HEK293 (cell line): ENCODE data around the gene FRMD4A.
A peak's percentile ranks its signal among the peaks of the same experiment; 100 is the strongest.

Experiments used
- CTCF ChIA-PET: fragments of 350-600 bp; formaldehyde crosslinking; extraction: SDS; loops from one replicate; lab custom pipeline; 2021; ENCODE audit warnings: antibody characterized with exemption; lab: Yijun Ruan, JAX
- POLR2A ChIA-PET: fragments of 300-600 bp; formaldehyde crosslinking; extraction: SDS; loops from one replicate; lab custom pipeline; 2020; ENCODE audit warnings: antibody characterized with exemption, inconsistent platforms; lab: Yijun Ruan, JAX
- H3K27ac ChIP-seq: fragments of 200-500 bp; sonication (Bioruptor generic); 2 replicates; pipeline ENCODE4 v1.5.1; 2014; ENCODE audit warnings: low read depth, low read length, control low read depth, inconsistent platforms; ENCODE audit errors: extremely low read depth
- H3K36me3 ChIP-seq, 2 experiments: fragments of 200-500 bp in 1 of 2; sonication (Bioruptor generic) in 1 of 2; 1 replicate in 1 of 2; 2 replicates in 1 of 2; pipeline ENCODE4 v1.5.1; 2014 to 2017; ENCODE audit warnings: inconsistent platforms in 2 of 2, low read length in 2 of 2; ENCODE audit not compliant: control insufficient read depth in 2 of 2, insufficient read depth in 1 of 2
- H3K4me1 ChIP-seq: fragments of 200-500 bp; sonication (Bioruptor generic); 2 replicates; pipeline ENCODE4 v1.5.1; 2014; ENCODE audit warnings: mild to moderate bottlenecking, low read length, inconsistent platforms; ENCODE audit not compliant: control insufficient read depth, insufficient read depth
- H3K4me3 ChIP-seq: 2 replicates; pipeline ENCODE4 v1.5.1; 2011; ENCODE audit warnings: low read depth, mild to moderate bottlenecking, control low read depth, low read length, moderate library complexity
- H3K9me3 ChIP-seq: fragments of 200-500 bp; sonication (Bioruptor generic); 2 replicates; pipeline ENCODE4 v1.5.1; 2014; ENCODE audit warnings: low read depth, low read length, inconsistent platforms; ENCODE audit not compliant: control insufficient read depth, insufficient read depth
- BCL11A ChIP-seq: fragments of 450-650 bp; formaldehyde crosslinking; IDR thresholded peaks from 2 replicates; pipeline ENCODE4 v1.5.1; 2016; ENCODE audit warnings: low read depth, missing biosample characterization, missing genetic modification characterization
- CTCF ChIP-seq: fragments of 450-650 bp; formaldehyde crosslinking; IDR thresholded peaks from 2 replicates; pipeline ENCODE4 v1.5.1; 2016; ENCODE audit warnings: missing biosample characterization, missing genetic modification characterization
- EGR2 ChIP-seq: fragments of 450-650 bp; formaldehyde crosslinking; IDR thresholded peaks from 2 replicates; pipeline ENCODE4 v1.5.1; 2016; ENCODE audit warnings: low read depth, missing biosample characterization, missing genetic modification characterization
- GFI1B ChIP-seq: fragments of 450-650 bp; formaldehyde crosslinking; IDR thresholded peaks from 2 replicates; pipeline ENCODE4 v1.5.1; 2016; ENCODE audit warnings: missing biosample characterization, missing genetic modification characterization
- KLF16 ChIP-seq: fragments of 450-650 bp; formaldehyde crosslinking; IDR thresholded peaks from 2 replicates; pipeline ENCODE4 v1.5.1; 2017; ENCODE audit warnings: missing biosample characterization, missing genetic modification characterization
- PATZ1 ChIP-seq: fragments of 450-650 bp; formaldehyde crosslinking; IDR thresholded peaks from 2 replicates; pipeline ENCODE4 v1.5.1; 2016; ENCODE audit warnings: missing biosample characterization, missing genetic modification characterization
- PRDM1 ChIP-seq: fragments of 450-650 bp; formaldehyde crosslinking; IDR thresholded peaks from 2 replicates; pipeline ENCODE4; 2016; ENCODE audit warnings: missing biosample characterization, missing genetic modification characterization
- RBAK ChIP-seq: fragments of 450-650 bp; formaldehyde crosslinking; IDR thresholded peaks from 2 replicates; pipeline ENCODE4 v1.5.1; 2016; ENCODE audit warnings: missing biosample characterization, missing genetic modification characterization
- SCRT1 ChIP-seq: fragments of 450-650 bp; formaldehyde crosslinking; IDR thresholded peaks from 2 replicates; pipeline ENCODE4 v1.5.1; 2016; ENCODE audit warnings: missing biosample characterization, missing genetic modification characterization, borderline replicate concordance
- ZBTB11 ChIP-seq: fragments of 450-650 bp; formaldehyde crosslinking; conservative IDR thresholded peaks from 2 replicates; pipeline ENCODE4 v1.5.1; 2016; ENCODE audit warnings: low read depth, missing biosample characterization, missing genetic modification characterization
- ZFP41 ChIP-seq: fragments of 450-650 bp; formaldehyde crosslinking; IDR thresholded peaks from 2 replicates; pipeline ENCODE4 v1.5.1; 2016; ENCODE audit warnings: missing biosample characterization, missing genetic modification characterization, borderline replicate concordance
- ZNF266 ChIP-seq: fragments of 450-650 bp; formaldehyde crosslinking; IDR thresholded peaks from 2 replicates; pipeline ENCODE4 v1.5.1; 2016; ENCODE audit warnings: missing biosample characterization, missing genetic modification characterization, low read depth
- ZNF354C ChIP-seq: fragments of 450-650 bp; formaldehyde crosslinking; IDR thresholded peaks from 2 replicates; pipeline ENCODE4 v1.5.1; 2016; ENCODE audit warnings: missing biosample characterization, missing genetic modification characterization, low read depth, borderline replicate concordance
- ZNF449 ChIP-seq: fragments of 450-650 bp; formaldehyde crosslinking; IDR thresholded peaks from 2 replicates; pipeline ENCODE4 v1.5.1; 2017; ENCODE audit warnings: missing biosample characterization, mild to moderate bottlenecking, missing genetic modification characterization, moderate library complexity
- ZNF530 ChIP-seq: fragments of 450-650 bp; formaldehyde crosslinking; IDR thresholded peaks from 2 replicates; pipeline ENCODE4 v1.5.1; 2016; ENCODE audit warnings: low read depth, missing biosample characterization, missing genetic modification characterization
- ZNF549 ChIP-seq: fragments of 450-650 bp; IDR thresholded peaks from 2 replicates; pipeline ENCODE4 v1.5.1; 2018; ENCODE audit warnings: missing biosample characterization, missing genetic modification characterization, mild to moderate bottlenecking, inconsistent platforms, moderate library complexity
- ZNF610 ChIP-seq: fragments of 450-650 bp; formaldehyde crosslinking; IDR thresholded peaks from 2 replicates; pipeline ENCODE4 v1.5.1; 2016; ENCODE audit warnings: missing biosample characterization, missing genetic modification characterization, borderline replicate concordance
- ZNF626 ChIP-seq: fragments of 450-650 bp; sonication (Bioruptor Pico); formaldehyde crosslinking; IDR thresholded peaks from 2 replicates; pipeline ENCODE4 v1.5.1; 2018; ENCODE audit warnings: missing biosample characterization, missing genetic modification characterization, inconsistent platforms
- ZNF629 ChIP-seq: fragments of 450-650 bp; formaldehyde crosslinking; IDR thresholded peaks from 2 replicates; pipeline ENCODE4 v1.5.1; 2017; ENCODE audit warnings: missing biosample characterization, missing genetic modification characterization
- ZNF791 ChIP-seq: fragments of 450-650 bp; formaldehyde crosslinking; IDR thresholded peaks from 2 replicates; pipeline ENCODE4 v1.5.1; 2016; ENCODE audit warnings: missing biosample characterization, missing genetic modification characterization
- TF ChIP-seq, protein P1 (sequence below): fragments of 450-650 bp; formaldehyde crosslinking; IDR thresholded peaks from 2 replicates; pipeline ENCODE4 v1.5.1; 2016; ENCODE audit warnings: missing biosample characterization, missing genetic modification characterization

The FRMD4A gene

GRCh38 chr10:14244801-14245211, 85.9 kb downstream of the FRMD4A start (continued):
- TF ChIP-seq PATZ1 (tag by site-specific recombination) (no peak), ZNF449 (tag by site-specific recombination) (no peak), PRDM1 (tag by site-specific recombination) (0 out of 2 replicates have a peak, but pooled peaks have one; percentile 15), ZNF549 (no peak), GFI1B (no peak), ZNF610 (tag by site-specific recombination) (no peak), ZFP41 (tag by site-specific recombination) (no peak), ZNF354C (no peak), ZNF266 (tag by site-specific recombination) (no peak), BCL11A (tag by site-specific recombination) (no peak), RBAK (tag by site-specific recombination) (no peak)
- TF ChIP-seq, protein P1, sequence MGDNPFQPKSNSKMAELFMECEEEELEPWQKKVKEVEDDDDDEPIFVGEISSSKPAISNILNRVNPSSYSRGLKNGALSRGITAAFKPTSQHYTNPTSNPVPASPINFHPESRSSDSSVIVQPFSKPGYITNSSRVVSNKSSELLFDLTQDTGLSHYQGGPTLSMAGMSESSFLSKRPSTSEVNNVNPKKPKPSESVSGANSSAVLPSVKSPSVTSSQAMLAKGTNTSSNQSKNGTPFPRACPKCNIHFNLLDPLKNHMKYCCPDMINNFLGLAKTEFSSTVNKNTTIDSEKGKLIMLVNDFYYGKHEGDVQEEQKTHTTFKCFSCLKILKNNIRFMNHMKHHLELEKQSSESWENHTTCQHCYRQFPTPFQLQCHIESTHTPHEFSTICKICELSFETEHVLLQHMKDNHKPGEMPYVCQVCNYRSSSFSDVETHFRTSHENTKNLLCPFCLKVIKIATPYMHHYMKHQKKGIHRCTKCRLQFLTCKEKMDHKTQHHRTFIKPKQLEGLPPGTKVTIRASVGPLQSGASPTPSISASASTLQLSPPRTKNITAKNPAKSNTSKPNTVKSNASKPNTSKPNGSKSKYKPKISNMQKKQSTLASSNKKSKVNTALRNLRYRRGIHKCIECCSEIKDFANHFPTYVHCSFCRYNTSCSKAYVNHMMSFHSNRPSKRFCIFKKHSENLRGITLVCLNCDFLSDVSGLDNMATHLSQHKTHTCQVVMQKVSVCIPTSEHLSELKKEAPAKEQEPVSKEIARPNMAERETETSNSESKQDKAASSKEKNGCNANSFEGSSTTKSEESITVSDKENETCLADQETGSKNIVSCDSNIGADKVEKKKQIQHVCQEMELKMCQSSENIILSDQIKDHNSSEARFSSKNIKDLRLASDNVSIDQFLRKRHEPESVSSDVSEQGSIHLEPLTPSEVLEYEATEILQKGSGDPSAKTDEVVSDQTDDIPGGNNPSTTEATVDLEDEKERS: no peak

GRCh38 chr10:14244147-14244546, 86.6 kb downstream of the FRMD4A start:
- ChIA-PET POLR2A (no interaction called here), CTCF (interaction anchor here (0.7 to 1.6 kb wide), 5 partner anchors 9 to 154 kb away, joined by 3 to 6 read pairs (median 4); no protein-coding TSS in a partner anchor)
- no peaks in the 10 kb centered on the region for H3K9me3 ChIP-seq
- H3K36me3 ChIP-seq: no peaks in the 10 kb centered on the region
- H3K4me3 ChIP-seq: no peak overlapping the region
- no peaks in the 10 kb centered on the region for H3K4me1 ChIP-seq
- H3K27ac ChIP-seq: no peak overlapping the region
- TF ChIP-seq EGR2 (tag by site-specific recombination): no peak
- no peak for TF ChIP-seq ZNF629 (tag by site-specific recombination)
- peak; percentile 60; the same call in 1 of the 2 replicates for TF ChIP-seq SCRT1 (tag by site-specific recombination)
- TF ChIP-seq KLF16 (tag by site-specific recombination): no peak
- no peak for TF ChIP-seq ZNF791
- TF ChIP-seq CTCF (tag by site-specific recombination): 0 out of 2 replicates have a peak, but pooled peaks have one; percentile 9
- TF ChIP-seq ZNF626: no peak
- no peak for TF ChIP-seq ZNF530 (tag by site-specific recombination)
- no peak for TF ChIP-seq ZBTB11 (tag by site-specific recombination)
